C4-2B (cell line): Measurements from ENCODE around the gene TNIP1.

Experiments used
- H3K27ac ChIP-seq: fragments of 450-650 bp; 2 replicates; pipeline ENCODE4 v1.5.1; 2017
- CTCF ChIP-seq: fragments of 450-650 bp; conservative IDR thresholded peaks from 2 replicates; pipeline ENCODE4 v1.5.1; 2017; ENCODE audit warnings: mild to moderate bottlenecking
- ZFX ChIP-seq: fragments of 450-650 bp; IDR thresholded peaks from 2 replicates; pipeline ENCODE4 v1.6.1; 2017

TNIP1 gene

GRCh38 chr5:151097061-151097460, 16.2 kb upstream of the TNIP1 start:
- TF ChIP-seq CTCF (no peak), ZFX (no peak)
- no peak overlapping the region for H3K27ac ChIP-seq

- TF ChIP-seq CTCF = no peak
- TF ChIP-seq ZFX = no peak
- no peak overlapping the region for H3K27ac ChIP-seq
These were observed 15.2 kb upstream of the TNIP1 start for GRCh38 chr5:151096001-151096373.

- H3K27ac ChIP-seq = no peak overlapping the region
- no peak for TF ChIP-seq ZFX
- TF ChIP-seq CTCF = no peak
These were observed 14.6 kb upstream of the TNIP1 start for GRCh38 chr5:151095341-151096000.

- no peak for TF ChIP-seq ZFX
- TF ChIP-seq CTCF = no peak
- no peak overlapping the region for H3K27ac ChIP-seq
These were observed 14.0 kb upstream of the TNIP1 start for GRCh38 chr5:151094852-151095245.

- TF ChIP-seq CTCF (no peak), ZFX (no peak)
- H3K27ac ChIP-seq = no peak overlapping the region
These were observed 13.4 kb upstream of the TNIP1 start for GRCh38 chr5:151094030-151094851.

GRCh38 chr5:151093476-151093889, 12.6 kb upstream of the TNIP1 start:
- TF ChIP-seq CTCF (no peak), ZFX (no peak)
- no peak overlapping the region for H3K27ac ChIP-seq

- TF ChIP-seq ZFX (no peak), CTCF (no peak)
- H3K27ac ChIP-seq = no peak overlapping the region
These were observed 11.9 kb upstream of the TNIP1 start for GRCh38 chr5:151092762-151093161.
